GM12878 (cell line): ENCODE data around the gene GNPDA2. TPM values are rescaled to one million over a fixed set of nuclear protein-coding genes. Genes with fewer than 3 reads are reported as not detected.

Source experiments
- ATAC-seq: fragments of 200-7000 bp; cut with Tn5 transposase; 3 replicates; pipeline ENCODE4 v1.9.1; 2020; ENCODE audit warnings: mild to moderate bottlenecking, moderate library complexity
- BruUV-seq: library from RNA; stranded (reverse); fragments of 400-500 nt; replicated peaks from 2 replicates; lab custom pipeline; 2021; lab: Mats Ljungman, UMichigan
- CTCF ChIA-PET: fragments of 300-600 bp; sonication (Branson Sonifier 250); formaldehyde crosslinking; extraction: SDS; loops from one replicate; lab custom pipeline; 2021; ENCODE audit warnings: inconsistent platforms; lab: Yijun Ruan, JAX
- POLR2A ChIA-PET: fragments of 350-600 bp; formaldehyde crosslinking; extraction: SDS; loops from one replicate; lab custom pipeline; 2021; ENCODE audit warnings: inconsistent platforms; lab: Charles Lee
- RAD21 ChIA-PET: fragments of 300-600 bp; sonication (Branson Sonifier 250); formaldehyde crosslinking; loops from one replicate; lab custom pipeline; 2023; ENCODE audit warnings: antibody characterized with exemption; ENCODE audit not compliant: unreplicated experiment; lab: Charles Lee
- SMC1A ChIA-PET: fragments of 300-600 bp; sonication (Branson Sonifier 250); formaldehyde crosslinking; loops from one replicate; lab custom pipeline; 2023; ENCODE audit not compliant: unreplicated experiment, uncharacterized antibody; lab: Charles Lee
- DNase-seq: peaks from one replicate; pipeline ENCODE4 v3.0.0-alpha.2; 2011; ENCODE audit warnings: low read depth, low spot score
- FAIRE-seq: peaks from 3 replicates; lab custom pipeline; 2011; peaks lifted over from hg19 to GRCh38; lab: Jason Lieb, UNC
- H2AFZ ChIP-seq: 2 replicates; pipeline ENCODE4 v1.6.0; 2011; ENCODE audit warnings: low read depth, low read length, control low read depth; ENCODE audit not compliant: control insufficient read depth
- H3K27ac ChIP-seq: 2 replicates; pipeline ENCODE4 v1.5.1; 2011; ENCODE audit warnings: control low read depth; ENCODE audit not compliant: control insufficient read depth, insufficient read depth
- H3K27me3 ChIP-seq, 2 experiments: replicated peaks in 1 of 2; 2 replicates each; pipeline versions ENCODE4 v1.6.0 to v1.6.1; 2011; ENCODE audit warnings: low read length in 1 of 2; ENCODE audit not compliant: control insufficient read depth in 2 of 2, insufficient read depth in 2 of 2
- H3K36me3 ChIP-seq, 2 experiments: 2 replicates each; pipeline ENCODE4 v1.5.1; 2011; ENCODE audit warnings: low read length in 1 of 2; ENCODE audit not compliant: control insufficient read depth in 2 of 2, insufficient read depth in 2 of 2
- H3K4me1 ChIP-seq: 2 replicates; pipeline ENCODE4 v1.6.1; 2011; ENCODE audit warnings: mild to moderate bottlenecking, low read length, moderate library complexity, mixed read lengths; ENCODE audit not compliant: control insufficient read depth, insufficient read depth
- H3K4me2 ChIP-seq: 2 replicates; pipeline ENCODE4 v1.6.0; 2011; ENCODE audit warnings: control low read depth; ENCODE audit not compliant: control insufficient read depth, insufficient read depth
- H3K4me3 ChIP-seq: fragments of 200-600 bp; sonication (generic); 2 replicates; pipeline ENCODE4 v1.5.1; 2016
- H3K79me2 ChIP-seq: 2 replicates; pipeline ENCODE4 v1.6.0; 2011; ENCODE audit warnings: low read length; ENCODE audit not compliant: control insufficient read depth, insufficient read depth
- H3K9ac ChIP-seq: 2 replicates; pipeline ENCODE4 v1.8.0; 2011; ENCODE audit warnings: low read length, control low read depth, mixed read lengths; ENCODE audit not compliant: control insufficient read depth, insufficient read depth
- H3K9me3 ChIP-seq: replicated peaks from 3 replicates; pipeline ENCODE4 v1.5.1; 2011; ENCODE audit warnings: mild to moderate bottlenecking, low read length; ENCODE audit not compliant: control insufficient read depth, insufficient read depth
- H4K20me1 ChIP-seq: 2 replicates; pipeline ENCODE4 v1.6.0; 2011; ENCODE audit not compliant: control insufficient read depth, insufficient read depth
- MXI1 ChIP-seq: fragments of 150-350 bp; IDR thresholded peaks from 2 replicates; pipeline ENCODE4 v1.6.1; 2011; ENCODE audit warnings: low read depth, mild to moderate bottlenecking, inconsistent platforms, low read length, improper control_type of control experiment
- NBN ChIP-seq: fragments of 450-650 bp; IDR thresholded peaks from 2 replicates; pipeline ENCODE4 v1.6.1; 2016
- SIX5 ChIP-seq: IDR thresholded peaks from 2 replicates; pipeline ENCODE4 v1.6.1; 2011; ENCODE audit warnings: mild to moderate bottlenecking, low read depth, low read length, moderate library complexity; ENCODE audit not compliant: severe bottlenecking
- SRF ChIP-seq, 2 experiments: IDR thresholded peaks; 2 replicates each; pipeline ENCODE4 v1.6.1; 2011; ENCODE audit warnings: low read depth in 2 of 2, low read length in 2 of 2, mild to moderate bottlenecking in 1 of 2, moderate library complexity in 1 of 2
- ZBTB4 ChIP-seq: fragments of 450-650 bp; formaldehyde crosslinking; IDR thresholded peaks from 2 replicates; pipeline ENCODE4 v1.4.0; 2022; ENCODE audit warnings: mild to moderate bottlenecking, moderate library complexity
- WGBS: methylation state at CpG from one replicate; pipeline ENCODE4 v1.1.6; 2016; ENCODE audit warnings: low lambda C conversion rate; ENCODE audit not compliant: insufficient replicate concordance, insufficient coverage; ENCODE audit errors: missing lambda C conversion rate; 5-methylcytosine and 5-hydroxymethylcytosine counted together
- in situ Hi-C: fragments of 300-500 bp; cut with MboI; formaldehyde crosslinking; loops from 9 replicates; pipeline ENCODE4 v1.14.3; 2018; ENCODE audit warnings: mixed read lengths
- intact Hi-C: fragments of 100-400 bp; cut with micrococcal nuclease; formaldehyde crosslinking; loops from one replicate; pipeline ENCODE4 v1.14.2; 2022; ENCODE audit not compliant: unreplicated experiment
- polyA plus RNA-seq, 11 experiments: library from polyadenylated mRNA; depleted of rRNA in 4 of 11; unstranded in 6 of 11; stranded (reverse) in 5 of 11; fragments of >200 nt; fragmentation: Nextera tagmentation in 4 of 11; fragmentation: Illumina TruSeq in 1 of 11; extraction: Ambion mirVana in 4 of 11; extraction: Trizol in 1 of 11; gene quantifications; 1 replicate in 1 of 11; 2 replicates in 10 of 11; pipeline versions ENCODE4 v1.2.1 to v1.2.3, GENCODE V29; 2011 to 2016; ENCODE audit warnings: inconsistent platforms in 2 of 11, missing spikeins in 2 of 11, low read depth in 1 of 11
- total RNA-seq, 4 experiments: library from RNA; depleted of rRNA in 3 of 4; stranded (reverse); fragments of >200 nt in 3 of 4; fragmentation: Illumina TruSeq in 1 of 4; extraction: Trizol in 1 of 4; gene quantifications; 2 replicates each; pipeline versions ENCODE4 v1.2.1 to v1.2.3, GENCODE V29; 2013 to 2021

GNPDA2 gene
- total and polyA plus RNA-seq, 10 of the 15 experiments (the other 5 are each of a cell fraction or from before 2014, with no cell fraction given): 16.7 to 45.8 (median 23.8) TPM

- TF ChIP-seq ZBTB4 (CRISPR knock-in tag): no peak
These were observed 66.0 kb downstream of the GNPDA2 start (continued) for GRCh38 chr4:44660396-44660795.

DNA sequence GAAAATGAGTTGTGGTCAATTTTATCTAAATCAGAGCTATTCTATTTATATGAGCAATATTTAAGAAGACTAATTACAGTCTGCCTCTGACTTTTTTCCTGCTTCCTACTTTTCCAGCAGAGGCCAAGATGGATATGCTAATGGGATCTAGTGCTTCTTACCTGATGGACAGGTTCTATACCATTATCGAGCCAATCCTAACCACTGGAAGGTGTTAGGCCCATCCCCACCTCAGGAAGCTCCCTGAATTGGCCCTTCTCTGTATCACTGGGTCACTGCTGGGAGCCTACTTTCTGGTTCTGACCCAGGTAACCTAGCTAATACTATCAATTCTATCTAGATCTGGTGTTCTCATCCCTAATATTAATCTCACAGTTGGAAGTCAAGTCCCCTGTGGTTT is 74.4 kb downstream of the GNPDA2 start:
- TF ChIP-seq MXI1 (no peak), NBN (no peak), SIX5 (no peak), SRF (IDR thresholded peaks at IDR 0.05; ENCODE audit: low read depth in 2 of 2, low read length in 2 of 2) (no peak)
- intact Hi-C loops (no loop called here), in situ Hi-C loops (no loop called here)
- no peaks in the 10 kb centered on the region for H3K36me3 ChIP-seq
- no peak for FAIRE-seq
- DNase-seq: no peak
- H3K27me3 ChIP-seq: no peaks in the 10 kb centered on the region
- POLR2A ChIA-PET: no interaction called here
- CTCF ChIA-PET: no interaction called here
- BruUV-seq: no TSS peak
- 0% methylated on average over 1 of the region's 1 CpG for WGBS
- no peak overlapping the region for H3K27ac ChIP-seq
- SMC1A ChIA-PET: no interaction called here
- no peaks in the 10 kb centered on the region for H4K20me1 ChIP-seq
- H3K79me2 ChIP-seq: no peaks in the 10 kb centered on the region
- no peak overlapping the region for H2AFZ ChIP-seq
- H3K4me3 ChIP-seq: no peak overlapping the region
- H3K4me1 ChIP-seq: no peaks in the 10 kb centered on the region
- no peaks in the 10 kb centered on the region for H3K9me3 ChIP-seq
- no peak overlapping the region for H3K4me2 ChIP-seq
- no peak for ATAC-seq
- H3K9ac ChIP-seq: no peak overlapping the region
- RAD21 ChIA-PET: no interaction called here

Other genes starting within 250 kb of the GNPDA2 start
- gene YIPF7, start 74.9 kb downstream of the GNPDA2 start, total RNA-seq (2014; rRNA removed): not detected in 2 replicates
- not detected in 2 replicates for gene YIPF7, start 74.9 kb downstream of the GNPDA2 start, total RNA-seq (2014; rRNA removed; fragmentation: Illumina TruSeq; extraction: Trizol)
- not detected in 2 replicates for gene YIPF7, start 74.9 kb downstream of the GNPDA2 start, total RNA-seq (2021)
- gene YIPF7, start 74.9 kb downstream of the GNPDA2 start, polyA plus RNA-seq (2011; rRNA removed): 0.09 TPM in 1 of 2 replicates, not detected in the other
- gene YIPF7, start 74.9 kb downstream of the GNPDA2 start, polyA plus RNA-seq (2014; fragmentation: Illumina TruSeq; extraction: Trizol): not detected in 2 replicates
- not detected for gene YIPF7, start 74.9 kb downstream of the GNPDA2 start, polyA plus RNA-seq (2014; fragmentation: Nextera tagmentation; extraction: Ambion mirVana)
- not detected in 2 replicates for gene YIPF7, start 74.9 kb downstream of the GNPDA2 start, polyA plus RNA-seq (2014; rRNA removed)
- gene YIPF7, start 74.9 kb downstream of the GNPDA2 start, polyA plus RNA-seq (2016; fragmentation: Nextera tagmentation; extraction: Ambion mirVana): under 1 TPM in 1 of 2 experiments, not detected in 1; 0.39 TPM
- gene GUF1, start 48.1 kb downstream of the GNPDA2 start, total RNA-seq (2014; rRNA removed): 21.5 and 23.9 TPM in 2 replicates
- 26.9 and 27.4 TPM in 2 replicates for gene GUF1, start 48.1 kb downstream of the GNPDA2 start, total RNA-seq (2014; rRNA removed; fragmentation: Illumina TruSeq; extraction: Trizol)
- gene GUF1, start 48.1 kb downstream of the GNPDA2 start, total RNA-seq (2021): 26.2 and 27.2 TPM in 2 replicates
- 23.4 and 33.5 TPM in 2 replicates for gene GUF1, start 48.1 kb downstream of the GNPDA2 start, polyA plus RNA-seq (2011; rRNA removed)
- gene GUF1, start 48.1 kb downstream of the GNPDA2 start, polyA plus RNA-seq (2014; fragmentation: Illumina TruSeq; extraction: Trizol): 37.1 and 48.2 TPM in 2 replicates
- 10 to 100 TPM in 1 of 2 experiments, 1 to 10 TPM in 1; 5.8 to 11.5 TPM for gene GUF1, start 48.1 kb downstream of the GNPDA2 start, polyA plus RNA-seq (2014; fragmentation: Nextera tagmentation; extraction: Ambion mirVana)
- 15.1 and 16.1 TPM in 2 replicates for gene GUF1, start 48.1 kb downstream of the GNPDA2 start, polyA plus RNA-seq (2014; rRNA removed)
- gene GUF1, start 48.1 kb downstream of the GNPDA2 start, polyA plus RNA-seq (2016; fragmentation: Nextera tagmentation; extraction: Ambion mirVana): 10 to 100 TPM; 35.5 to 36.5 TPM